ENCODE results near the gene SEMA3E. TPM values are rescaled to one million over a fixed set of nuclear protein-coding genes. Genes with fewer than 3 reads are reported as not detected.

SEMA3E gene
- total RNA-seq, 1 experiment from 2014 or later: 7.3 TPM

DNA sequence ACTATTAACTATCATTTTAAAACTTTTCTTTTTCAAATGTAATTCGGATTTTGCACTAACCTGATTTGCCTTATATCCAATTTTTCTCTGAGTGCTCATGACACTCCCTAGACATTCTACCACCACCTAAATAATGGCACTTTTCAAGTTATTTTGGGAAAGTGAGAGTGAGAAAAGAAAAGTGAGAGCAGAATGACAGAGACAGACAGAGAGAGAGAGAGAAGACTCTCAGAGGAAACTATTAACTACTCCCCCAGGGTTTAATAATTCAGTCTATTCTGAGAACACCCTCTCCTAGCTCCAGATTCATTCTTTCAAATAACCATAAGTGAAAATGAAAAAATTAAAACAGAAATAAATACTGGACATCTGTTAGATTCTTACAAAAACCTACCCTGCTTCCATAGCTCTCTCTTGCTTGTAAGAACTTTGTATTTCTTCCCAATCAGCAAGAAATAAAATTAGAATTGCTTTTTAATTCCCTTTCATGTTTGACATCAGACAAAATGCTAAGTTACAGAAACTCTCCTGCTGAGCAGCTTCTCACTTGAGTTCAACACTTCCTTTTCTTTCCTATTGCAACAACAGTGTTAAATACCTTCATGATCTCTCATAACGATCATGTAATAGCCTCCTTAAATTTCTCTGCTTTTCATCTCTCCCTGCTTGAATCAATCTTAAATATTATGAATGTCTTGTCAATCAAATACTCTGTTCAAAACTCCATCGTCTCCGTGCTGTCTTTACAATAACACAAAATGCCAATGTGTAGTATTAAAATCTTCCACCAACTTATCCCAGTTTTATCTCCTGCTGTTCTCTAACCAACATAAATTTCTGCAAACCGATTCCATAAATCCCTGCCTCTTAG lies 191.7 kb downstream of the SEMA3E start:
- TF ChIP-seq POLR2AphosphoS5 (IDR thresholded peaks at IDR 0.05; ENCODE audit: low read depth, low read length): no peak
- BruUV-seq (replicated peaks): no TSS peak
- Histone ChIP-seq H3K27ac (ENCODE audit: low read length) (no peak overlapping the region), H3K4me3 (ENCODE audit: low read depth in 2 of 2, low read length in 2 of 2) (no peak overlapping the region), H3K9me3 (ENCODE audit: control insufficient read depth, insufficient read depth, low read depth, low read length) (no peaks in the 10 kb centered on the region), H3K4me1 (ENCODE audit: control insufficient read depth, insufficient read depth, low read length) (no peaks in the 10 kb centered on the region), H3K27me3 (ENCODE audit: control insufficient read depth, insufficient read depth, low read length) (no peaks in the 10 kb centered on the region), H3K36me3 (ENCODE audit: control insufficient read depth, insufficient read depth, low read length) (no peaks in the 10 kb centered on the region)
- ATAC-seq (no peak), DNase-seq (ENCODE audit: low read depth, low spot score) (no peak)
- in situ Hi-C loops (cut with HindIII; ENCODE audit: low pct_unique_long_range_greater_than_20kb, low sequenced_read_pairs) (no loop called here), intact Hi-C loops (cut with micrococcal nuclease; ENCODE audit: unreplicated experiment) (no loop called here)
- POLR2A ChIA-PET: no interaction called here
- CTCF ChIA-PET: interaction anchor here (0.7 kb wide), 1 partner anchor 18 kb away, joined by 3 read pairs; no protein-coding TSS in a partner anchor

DNA sequence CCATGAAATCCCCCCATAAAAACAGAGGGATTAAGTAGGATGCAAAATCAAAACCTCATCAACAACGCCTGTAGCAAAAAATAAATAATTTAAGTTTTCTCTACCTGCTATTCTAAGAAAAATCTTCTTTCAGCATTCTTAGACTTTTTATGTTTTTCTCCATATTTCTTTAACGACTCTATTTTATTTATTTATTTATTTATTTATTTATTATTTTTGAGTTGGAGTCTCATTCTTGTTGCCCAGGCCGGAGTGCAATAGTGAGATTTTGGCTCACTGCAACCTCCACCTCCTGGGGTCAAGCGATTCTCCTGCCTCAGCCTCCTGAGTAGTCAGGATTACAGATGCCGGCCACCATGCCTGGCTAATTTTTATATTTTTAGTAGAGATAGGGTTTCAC lies 192.5 kb downstream of the SEMA3E start:
- Histone ChIP-seq H3K27me3 (ENCODE audit: control insufficient read depth, insufficient read depth, low read length) (no peaks in the 10 kb centered on the region), H3K4me3 (ENCODE audit: low read depth in 2 of 2, low read length in 2 of 2) (no peak overlapping the region), H3K4me1 (ENCODE audit: control insufficient read depth, insufficient read depth, low read length) (no peaks in the 10 kb centered on the region), H3K9me3 (ENCODE audit: control insufficient read depth, insufficient read depth, low read depth, low read length) (no peaks in the 10 kb centered on the region), H3K27ac (ENCODE audit: low read length) (no peak overlapping the region), H3K36me3 (ENCODE audit: control insufficient read depth, insufficient read depth, low read length) (no peaks in the 10 kb centered on the region)
- TF ChIP-seq SIN3A (IDR thresholded peaks at IDR 0.05; ENCODE audit: borderline replicate concordance, insufficient read depth, low read depth, low read length) (no peak), TCF7L2 (IDR thresholded peaks at IDR 0.05; ENCODE audit: low read depth, low read length) (no peak)
- TF ChIP-seq, protein P1, sequence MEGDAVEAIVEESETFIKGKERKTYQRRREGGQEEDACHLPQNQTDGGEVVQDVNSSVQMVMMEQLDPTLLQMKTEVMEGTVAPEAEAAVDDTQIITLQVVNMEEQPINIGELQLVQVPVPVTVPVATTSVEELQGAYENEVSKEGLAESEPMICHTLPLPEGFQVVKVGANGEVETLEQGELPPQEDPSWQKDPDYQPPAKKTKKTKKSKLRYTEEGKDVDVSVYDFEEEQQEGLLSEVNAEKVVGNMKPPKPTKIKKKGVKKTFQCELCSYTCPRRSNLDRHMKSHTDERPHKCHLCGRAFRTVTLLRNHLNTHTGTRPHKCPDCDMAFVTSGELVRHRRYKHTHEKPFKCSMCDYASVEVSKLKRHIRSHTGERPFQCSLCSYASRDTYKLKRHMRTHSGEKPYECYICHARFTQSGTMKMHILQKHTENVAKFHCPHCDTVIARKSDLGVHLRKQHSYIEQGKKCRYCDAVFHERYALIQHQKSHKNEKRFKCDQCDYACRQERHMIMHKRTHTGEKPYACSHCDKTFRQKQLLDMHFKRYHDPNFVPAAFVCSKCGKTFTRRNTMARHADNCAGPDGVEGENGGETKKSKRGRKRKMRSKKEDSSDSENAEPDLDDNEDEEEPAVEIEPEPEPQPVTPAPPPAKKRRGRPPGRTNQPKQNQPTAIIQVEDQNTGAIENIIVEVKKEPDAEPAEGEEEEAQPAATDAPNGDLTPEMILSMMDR (IDR thresholded peaks at IDR 0.05): no peak
- ChIA-PET CTCF (no interaction called here), POLR2A (no interaction called here)
- intact Hi-C loops (cut with micrococcal nuclease; ENCODE audit: unreplicated experiment): no loop called here
- ATAC-seq (no peak), DNase-seq (ENCODE audit: low read depth, low spot score) (no peak)
- in situ Hi-C loops (cut with HindIII; ENCODE audit: low pct_unique_long_range_greater_than_20kb, low sequenced_read_pairs): no loop called here
- no TSS peak for BruUV-seq (replicated peaks)

DNA sequence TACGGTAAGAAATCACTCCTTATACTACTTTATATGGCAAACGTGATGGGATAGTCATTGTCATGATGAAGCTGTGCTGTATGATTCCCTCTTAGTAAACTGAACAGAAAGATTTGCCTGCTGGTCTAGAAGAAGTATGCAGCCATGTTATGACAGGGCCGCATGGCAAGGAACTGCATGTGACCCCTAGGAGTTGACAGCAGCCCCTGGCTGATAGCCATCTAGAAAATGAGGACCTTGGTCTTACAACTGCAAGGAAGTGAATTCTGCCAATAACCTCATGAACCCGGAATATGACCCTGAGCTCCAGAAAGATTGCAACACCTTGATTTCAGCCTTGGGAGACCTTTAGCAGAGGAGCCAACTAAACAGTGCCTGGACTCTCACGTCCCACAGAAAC lies 193.3 kb downstream of the SEMA3E start:
- in situ Hi-C loops (cut with HindIII; ENCODE audit: low pct_unique_long_range_greater_than_20kb, low sequenced_read_pairs): no loop called here
- Histone ChIP-seq H3K4me1 (ENCODE audit: control insufficient read depth, insufficient read depth, low read length) (no peaks in the 10 kb centered on the region), H3K4me3 (ENCODE audit: low read depth in 2 of 2, low read length in 2 of 2) (no peak overlapping the region), H3K27me3 (ENCODE audit: control insufficient read depth, insufficient read depth, low read length) (no peaks in the 10 kb centered on the region), H3K27ac (ENCODE audit: low read length) (no peak overlapping the region), H3K9me3 (ENCODE audit: control insufficient read depth, insufficient read depth, low read depth, low read length) (no peaks in the 10 kb centered on the region), H3K36me3 (ENCODE audit: control insufficient read depth, insufficient read depth, low read length) (no peaks in the 10 kb centered on the region)
- ATAC-seq: no peak
- intact Hi-C loops (cut with micrococcal nuclease; ENCODE audit: unreplicated experiment): no loop called here
- no TSS peak for BruUV-seq (replicated peaks)
- no peak for DNase-seq (ENCODE audit: low read depth, low spot score)
- ChIA-PET POLR2A (no interaction called here), CTCF (no interaction called here)
- TF ChIP-seq POLR2AphosphoS5 (IDR thresholded peaks at IDR 0.05; ENCODE audit: low read depth, low read length) (no peak), TCF7L2 (IDR thresholded peaks at IDR 0.05; ENCODE audit: low read depth, low read length) (no peak)
- TF ChIP-seq, protein P1 (IDR thresholded peaks at IDR 0.05): no peak

Measured in Panc1 (cell line).